Measurements from ENCODE around the gene ATG16L1. TPM values are rescaled to one million over a fixed set of nuclear protein-coding genes. Genes with fewer than 3 reads are reported as not detected.

Gene ATG16L1
- total RNA-seq, 4 donors from 2014 or later, result 24.7 to 40.3 (median 30.2) TPM

DNA sequence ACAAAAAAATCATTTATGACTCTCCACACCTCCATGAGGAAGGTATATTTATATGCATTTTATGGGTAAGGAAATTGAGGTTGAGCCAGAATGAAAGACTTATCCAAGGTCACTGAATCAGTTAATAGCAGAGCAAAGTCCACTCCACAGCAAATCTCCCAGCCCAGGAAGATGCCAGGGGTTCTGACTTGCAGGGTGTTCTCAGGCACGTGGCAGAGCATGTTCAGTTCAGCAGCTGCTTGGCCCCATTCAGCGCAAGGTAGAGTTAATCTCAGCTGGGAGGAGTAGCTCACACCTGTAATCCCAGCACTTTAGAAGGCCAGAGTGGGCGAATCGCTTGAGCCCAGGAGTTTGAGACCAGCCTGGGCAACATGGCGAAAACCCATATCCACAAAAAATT, 85.1 kb downstream of the ATG16L1 start:
- Histone ChIP-seq H3K4me1 (no peaks in the 10 kb centered on the region), H3K9me3 (no peaks in the 10 kb centered on the region), H3K4me3 (no peak overlapping the region), H3K27ac (replicated peaks in 1 of 4) (no peak overlapping the region), H3K36me3 (no peaks in the 10 kb centered on the region), H3K27me3 (no peaks in the 10 kb centered on the region)
- TF ChIP-seq POLR2AphosphoS5 (IDR thresholded peaks at IDR 0.05) (no peak), EP300 (IDR thresholded peaks at IDR 0.05) (no peak), POLR2A (IDR thresholded peaks at IDR 0.05; ENCODE audit: low read depth) (no peak)
- TF ChIP-seq, protein P1, sequence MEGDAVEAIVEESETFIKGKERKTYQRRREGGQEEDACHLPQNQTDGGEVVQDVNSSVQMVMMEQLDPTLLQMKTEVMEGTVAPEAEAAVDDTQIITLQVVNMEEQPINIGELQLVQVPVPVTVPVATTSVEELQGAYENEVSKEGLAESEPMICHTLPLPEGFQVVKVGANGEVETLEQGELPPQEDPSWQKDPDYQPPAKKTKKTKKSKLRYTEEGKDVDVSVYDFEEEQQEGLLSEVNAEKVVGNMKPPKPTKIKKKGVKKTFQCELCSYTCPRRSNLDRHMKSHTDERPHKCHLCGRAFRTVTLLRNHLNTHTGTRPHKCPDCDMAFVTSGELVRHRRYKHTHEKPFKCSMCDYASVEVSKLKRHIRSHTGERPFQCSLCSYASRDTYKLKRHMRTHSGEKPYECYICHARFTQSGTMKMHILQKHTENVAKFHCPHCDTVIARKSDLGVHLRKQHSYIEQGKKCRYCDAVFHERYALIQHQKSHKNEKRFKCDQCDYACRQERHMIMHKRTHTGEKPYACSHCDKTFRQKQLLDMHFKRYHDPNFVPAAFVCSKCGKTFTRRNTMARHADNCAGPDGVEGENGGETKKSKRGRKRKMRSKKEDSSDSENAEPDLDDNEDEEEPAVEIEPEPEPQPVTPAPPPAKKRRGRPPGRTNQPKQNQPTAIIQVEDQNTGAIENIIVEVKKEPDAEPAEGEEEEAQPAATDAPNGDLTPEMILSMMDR (IDR thresholded peaks at IDR 0.05), result no peak
- 92% methylated on average over 5 of the region's 5 CpGs for WGBS
- DNase-seq (ENCODE audit: extremely low spot score), result no peak
- intact Hi-C loops (cut with DNase I), result no loop called here

DNA sequence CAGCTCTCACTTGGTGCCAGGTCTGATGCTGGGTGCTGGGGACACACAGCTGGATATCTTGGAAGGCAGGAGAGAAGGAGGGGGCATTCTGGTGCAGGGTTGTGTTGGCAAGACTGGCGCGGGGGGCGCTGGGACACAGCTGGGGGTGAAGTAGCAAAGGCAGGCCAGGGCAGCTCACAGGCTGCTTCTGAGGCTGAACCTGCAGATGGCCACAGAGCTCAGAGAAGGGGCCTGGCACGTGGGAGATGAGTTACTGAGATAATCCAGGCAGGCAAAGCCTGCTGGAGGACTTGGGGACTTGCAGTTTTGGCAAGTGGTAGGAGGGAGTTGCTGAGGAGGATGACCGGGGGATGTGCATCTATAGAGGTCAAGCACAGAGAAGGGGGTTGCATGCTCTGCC, 86.6 kb downstream of the ATG16L1 start:
- 50% methylated on average over 2 of the region's 5 CpGs for WGBS
- Histone ChIP-seq H3K27ac (replicated peaks in 1 of 4) (no peak overlapping the region), H3K4me3 (no peak overlapping the region), H3K36me3 (no peaks in the 10 kb centered on the region), H3K27me3 (no peaks in the 10 kb centered on the region), H3K4me1 (no peaks in the 10 kb centered on the region), H3K9me3 (no peaks in the 10 kb centered on the region)
- no peak for DNase-seq (ENCODE audit: extremely low spot score)
- TF ChIP-seq, protein P1 (IDR thresholded peaks at IDR 0.05), result no peak
- no peak for TF ChIP-seq EP300 (IDR thresholded peaks at IDR 0.05)
- TF ChIP-seq POLR2A (IDR thresholded peaks at IDR 0.05; ENCODE audit: low read depth), result no peak
- intact Hi-C loops (cut with DNase I), result no loop called here

DNA sequence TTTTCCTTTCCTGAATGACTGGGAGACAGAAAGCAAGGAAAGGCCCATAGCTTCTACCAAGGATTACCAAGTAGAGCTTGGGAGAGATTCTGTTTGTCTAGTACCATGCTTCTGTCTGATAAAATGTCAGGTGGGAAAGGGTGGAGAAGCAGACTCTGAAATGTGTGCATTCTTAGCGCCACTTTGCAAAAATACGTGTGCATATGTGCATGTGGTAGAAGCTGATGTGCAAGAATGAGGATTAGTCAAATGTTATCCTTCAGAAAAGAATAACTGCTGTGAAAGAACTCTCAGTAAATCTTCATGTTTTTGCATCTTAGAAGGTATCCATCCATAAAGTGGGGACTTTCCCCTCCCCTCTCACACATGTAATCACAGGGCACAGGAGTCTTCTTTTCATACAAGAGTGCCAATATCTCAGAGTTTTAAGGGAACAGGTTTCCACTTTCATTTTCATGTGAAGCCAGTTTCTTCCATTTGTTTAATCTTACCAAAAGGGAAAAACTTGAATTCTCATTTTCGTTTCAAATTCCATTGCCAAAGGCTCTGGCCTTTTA, 87.4 kb downstream of the ATG16L1 start:
- Histone ChIP-seq H3K4me1 (no peaks in the 10 kb centered on the region), H3K27ac (replicated peaks in 1 of 4) (no peak overlapping the region), H3K4me3 (no peak overlapping the region), H3K36me3 (no peaks in the 10 kb centered on the region), H3K27me3 (no peaks in the 10 kb centered on the region), H3K9me3 (no peaks in the 10 kb centered on the region)
- 91% methylated on average over 3 of the region's 3 CpGs for WGBS
- intact Hi-C loops (cut with DNase I), result no loop called here
- TF ChIP-seq POLR2A (IDR thresholded peaks at IDR 0.05; ENCODE audit: low read depth) (no peak), EP300 (IDR thresholded peaks at IDR 0.05) (no peak)
- no peak for DNase-seq (ENCODE audit: extremely low spot score)

DNA sequence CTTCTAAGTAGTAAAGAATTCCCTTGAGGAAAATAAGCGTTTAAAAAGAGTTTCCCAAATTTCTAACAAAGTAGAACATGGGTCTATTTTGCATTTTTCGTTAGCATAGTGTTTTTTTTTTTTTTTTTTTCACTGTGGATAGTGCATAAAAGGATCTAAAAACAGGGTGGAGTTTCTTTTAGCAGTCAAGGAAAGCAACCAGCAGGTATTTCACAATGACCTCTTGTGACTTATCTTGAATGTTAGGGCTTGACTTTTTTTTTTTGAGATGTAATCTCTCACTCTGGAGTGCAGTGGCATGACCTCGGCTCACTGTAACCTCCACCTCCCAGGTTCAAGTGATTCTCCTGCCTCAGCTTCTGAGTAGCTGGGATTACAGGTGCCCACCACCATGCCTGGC, 88.0 kb downstream of the ATG16L1 start:
- TF ChIP-seq POLR2A (IDR thresholded peaks at IDR 0.05; ENCODE audit: low read depth) (no peak), POLR2AphosphoS5 (IDR thresholded peaks at IDR 0.05) (no peak), EP300 (IDR thresholded peaks at IDR 0.05) (no peak)
- TF ChIP-seq, protein P1 (IDR thresholded peaks at IDR 0.05), result no peak
- no peaks in the 10 kb centered on the region for H3K27me3 ChIP-seq
- no peaks in the 10 kb centered on the region for H3K4me1 ChIP-seq
- no peaks in the 10 kb centered on the region for H3K36me3 ChIP-seq
- H3K9me3 ChIP-seq, result no peaks in the 10 kb centered on the region
- H3K4me3 ChIP-seq, result no peak overlapping the region
- no peak overlapping the region for H3K27ac ChIP-seq (replicated peaks in 1 of 4)
- no peak for DNase-seq (ENCODE audit: extremely low spot score)
- WGBS, result 69% methylated on average over 3 of the region's 3 CpGs
- intact Hi-C loops (cut with DNase I), result no loop called here

DNA sequence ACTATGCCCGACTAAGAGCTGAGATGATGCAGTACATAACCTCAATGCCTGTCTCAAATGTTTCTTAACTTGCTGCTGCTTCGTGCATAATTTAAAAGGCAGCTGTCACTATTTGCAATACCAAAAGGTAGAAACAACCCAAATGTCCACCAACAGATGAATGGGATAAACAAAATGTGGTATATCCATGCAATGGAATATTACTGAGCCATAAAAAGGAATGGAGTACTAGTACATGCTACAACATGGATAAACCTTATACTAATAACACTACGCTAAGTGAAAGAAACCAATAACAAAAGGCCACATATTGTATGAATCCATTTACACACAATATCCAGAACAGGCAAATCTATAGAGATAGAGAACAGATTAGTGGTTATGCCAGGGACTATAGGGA, 89.8 kb downstream of the ATG16L1 start:
- H3K9me3 ChIP-seq, result no peaks in the 10 kb centered on the region
- no peaks in the 10 kb centered on the region for H3K27me3 ChIP-seq
- 97% methylated on average over 3 of the region's 3 CpGs for WGBS
- no peak for TF ChIP-seq POLR2A (IDR thresholded peaks at IDR 0.05; ENCODE audit: low read depth)
- no peak for TF ChIP-seq EP300 (IDR thresholded peaks at IDR 0.05)
- TF ChIP-seq, protein P1 (IDR thresholded peaks at IDR 0.05), result no peak
- no peak for TF ChIP-seq POLR2AphosphoS5 (IDR thresholded peaks at IDR 0.05)
- H3K36me3 ChIP-seq, result no peaks in the 10 kb centered on the region
- DNase-seq (ENCODE audit: extremely low spot score), result no peak
- intact Hi-C loops (cut with DNase I), result no loop called here
- no peak overlapping the region for H3K27ac ChIP-seq (replicated peaks in 1 of 4)
- H3K4me3 ChIP-seq, result no peak overlapping the region
- H3K4me1 ChIP-seq, result no peaks in the 10 kb centered on the region

All from esophagus muscularis mucosa (tissue), 4 donors.